ENCODE data around the gene PCMTD2. TPM values are rescaled to one million over a fixed set of nuclear protein-coding genes. Genes with fewer than 3 reads are reported as not detected.
A peak's percentile ranks its signal among the peaks of the same experiment; 100 is the strongest.

PCMTD2 gene
- total RNA-seq, 1 experiment from 2014 or later, result 45.7 TPM

GRCh38 chr20:64231621-64232550, 23.7 kb upstream of the PCMTD2 start:
- no peaks in the 10 kb centered on the region for H3K4me1 ChIP-seq (ENCODE audit: insufficient read depth, low read length)
- H3K4me2 ChIP-seq (ENCODE audit: low read length), result no peak overlapping the region
- H2AFZ ChIP-seq (ENCODE audit: low read length), result no peak overlapping the region
- no peaks in the 10 kb centered on the region for H3K9me2 ChIP-seq (replicated peaks; ENCODE audit: low read length)
- H3K4me3 ChIP-seq (ENCODE audit: low read length), result no peak overlapping the region
- ATAC-seq (no peak), DNase-seq (no peak)
- ChIA-PET POLR2A (ENCODE audit: unreplicated experiment) (no interaction called here), CTCF (no interaction called here)
- no peak overlapping the region for H3K27ac ChIP-seq (ENCODE audit: low read length)
- BruUV-seq (replicated peaks), result no TSS peak
- H4K20me1 ChIP-seq (ENCODE audit: low read length), result no peaks in the 10 kb centered on the region
- H3K9ac ChIP-seq (ENCODE audit: low read length), result no peak overlapping the region
- TF ChIP-seq, protein P1, sequence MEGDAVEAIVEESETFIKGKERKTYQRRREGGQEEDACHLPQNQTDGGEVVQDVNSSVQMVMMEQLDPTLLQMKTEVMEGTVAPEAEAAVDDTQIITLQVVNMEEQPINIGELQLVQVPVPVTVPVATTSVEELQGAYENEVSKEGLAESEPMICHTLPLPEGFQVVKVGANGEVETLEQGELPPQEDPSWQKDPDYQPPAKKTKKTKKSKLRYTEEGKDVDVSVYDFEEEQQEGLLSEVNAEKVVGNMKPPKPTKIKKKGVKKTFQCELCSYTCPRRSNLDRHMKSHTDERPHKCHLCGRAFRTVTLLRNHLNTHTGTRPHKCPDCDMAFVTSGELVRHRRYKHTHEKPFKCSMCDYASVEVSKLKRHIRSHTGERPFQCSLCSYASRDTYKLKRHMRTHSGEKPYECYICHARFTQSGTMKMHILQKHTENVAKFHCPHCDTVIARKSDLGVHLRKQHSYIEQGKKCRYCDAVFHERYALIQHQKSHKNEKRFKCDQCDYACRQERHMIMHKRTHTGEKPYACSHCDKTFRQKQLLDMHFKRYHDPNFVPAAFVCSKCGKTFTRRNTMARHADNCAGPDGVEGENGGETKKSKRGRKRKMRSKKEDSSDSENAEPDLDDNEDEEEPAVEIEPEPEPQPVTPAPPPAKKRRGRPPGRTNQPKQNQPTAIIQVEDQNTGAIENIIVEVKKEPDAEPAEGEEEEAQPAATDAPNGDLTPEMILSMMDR (conservative IDR thresholded peaks at IDR 0.05; ENCODE audit: low read depth, low read length), result no peak
- TF ChIP-seq EZH2 (IDR thresholded peaks at IDR 0.05; ENCODE audit: low read length, unreplicated experiment), result no peak
- no peak for TF ChIP-seq EZH2phosphoT487 (IDR thresholded peaks at IDR 0.05; ENCODE audit: borderline replicate concordance, low read length)
- no peaks in the 10 kb centered on the region for H3F3A ChIP-seq (ENCODE audit: low read length, unreplicated experiment)
- H3K9me3 ChIP-seq (ENCODE audit: low read length), result no peaks in the 10 kb centered on the region
- no peaks in the 10 kb centered on the region for H3K79me2 ChIP-seq (ENCODE audit: low read length)
- peaks cover 25% of the 10 kb centered on the region for H3K27me3 ChIP-seq (ENCODE audit: low read length)
- intact Hi-C loops (cut with micrococcal nuclease), result no loop called here
- no peaks in the 10 kb centered on the region for H3K36me3 ChIP-seq (ENCODE audit: low read depth, low read length)

- no peak overlapping the region for H2AFZ ChIP-seq (ENCODE audit: low read length)
- ChIA-PET CTCF (no interaction called here), POLR2A (ENCODE audit: unreplicated experiment) (no interaction called here)
- no peak overlapping the region for H3K4me3 ChIP-seq (ENCODE audit: low read length)
- TF ChIP-seq EZH2phosphoT487 (IDR thresholded peaks at IDR 0.05; ENCODE audit: borderline replicate concordance, low read length) (no peak), EZH2 (IDR thresholded peaks at IDR 0.05; ENCODE audit: low read length, unreplicated experiment) (no peak)
- TF ChIP-seq, protein P1 (conservative IDR thresholded peaks at IDR 0.05; ENCODE audit: low read depth, low read length), result no peak
- H3F3A ChIP-seq (ENCODE audit: low read length, unreplicated experiment), result no peaks in the 10 kb centered on the region
- no peaks in the 10 kb centered on the region for H3K36me3 ChIP-seq (ENCODE audit: low read depth, low read length)
- H3K4me1 ChIP-seq (ENCODE audit: insufficient read depth, low read length), result no peaks in the 10 kb centered on the region
- ATAC-seq (no peak), DNase-seq (peak; percentile 20)
- H3K9me2 ChIP-seq (replicated peaks; ENCODE audit: low read length), result no peaks in the 10 kb centered on the region
- H3K79me2 ChIP-seq (ENCODE audit: low read length), result no peaks in the 10 kb centered on the region
- no peaks in the 10 kb centered on the region for H3K9me3 ChIP-seq (ENCODE audit: low read length)
- no TSS peak for BruUV-seq (replicated peaks)
- no peak overlapping the region for H3K4me2 ChIP-seq (ENCODE audit: low read length)
- H3K27ac ChIP-seq (ENCODE audit: low read length), result no peak overlapping the region
- intact Hi-C loops (cut with micrococcal nuclease), result no loop called here
- H3K27me3 ChIP-seq (ENCODE audit: low read length), result peaks cover 17% of the 10 kb centered on the region
- H4K20me1 ChIP-seq (ENCODE audit: low read length), result no peaks in the 10 kb centered on the region
- no peak overlapping the region for H3K9ac ChIP-seq (ENCODE audit: low read length)
These were observed 22.8 kb upstream of the PCMTD2 start for GRCh38 chr20:64232794-64233193.

DNA sequence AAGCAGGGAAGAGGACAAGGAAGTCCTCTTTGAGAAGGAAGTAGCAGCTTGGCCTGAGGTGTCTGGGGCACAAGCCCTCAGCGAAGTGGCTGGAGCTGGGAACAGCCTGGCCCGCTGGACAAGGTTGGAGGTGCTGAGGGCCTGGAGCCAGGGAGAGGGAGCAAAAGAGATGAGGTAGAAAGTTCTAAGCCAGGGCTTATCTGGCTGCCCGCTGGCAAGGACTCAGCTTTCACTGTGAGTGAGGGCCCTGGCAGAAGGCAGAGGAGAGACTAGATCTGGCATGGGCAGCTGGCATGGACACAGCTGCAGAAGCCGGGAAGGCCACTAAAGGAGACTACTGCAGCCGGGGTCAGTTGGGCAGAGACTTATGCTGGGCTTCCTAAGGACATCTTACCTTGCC, 21.8 kb upstream of the PCMTD2 start:
- H3K4me3 ChIP-seq (ENCODE audit: low read length), result no peak overlapping the region

More for the DNA sequence above, 21.8 kb upstream of the PCMTD2 start:
- Histone ChIP-seq H3K4me1 (ENCODE audit: insufficient read depth, low read length) (no peaks in the 10 kb centered on the region), H3K79me2 (ENCODE audit: low read length) (no peaks in the 10 kb centered on the region), H3K36me3 (ENCODE audit: low read depth, low read length) (no peaks in the 10 kb centered on the region), H4K20me1 (ENCODE audit: low read length) (no peaks in the 10 kb centered on the region), H3F3A (ENCODE audit: low read length, unreplicated experiment) (no peaks in the 10 kb centered on the region), H3K27me3 (ENCODE audit: low read length) (peaks cover 8% of the 10 kb centered on the region), H2AFZ (ENCODE audit: low read length) (no peak overlapping the region), H3K9ac (ENCODE audit: low read length) (no peak overlapping the region), H3K27ac (ENCODE audit: low read length) (no peak overlapping the region), H3K9me2 (replicated peaks; ENCODE audit: low read length) (no peaks in the 10 kb centered on the region), H3K9me3 (ENCODE audit: low read length) (no peaks in the 10 kb centered on the region), H3K4me2 (ENCODE audit: low read length) (no peak overlapping the region)
- ChIA-PET POLR2A (ENCODE audit: unreplicated experiment) (no interaction called here), CTCF (no interaction called here)
- no TSS peak for BruUV-seq (replicated peaks)
- DNase-seq (no peak), ATAC-seq (no peak)
- intact Hi-C loops (cut with micrococcal nuclease), result no loop called here
- TF ChIP-seq, protein P1 (conservative IDR thresholded peaks at IDR 0.05; ENCODE audit: low read depth, low read length), result no peak
- no peak for TF ChIP-seq EZH2 (IDR thresholded peaks at IDR 0.05; ENCODE audit: low read length, unreplicated experiment)
- no peak for TF ChIP-seq EZH2phosphoT487 (IDR thresholded peaks at IDR 0.05; ENCODE audit: borderline replicate concordance, low read length)
